NCI-H510A (cell line): Measurements from ENCODE around the gene PKM.
"Not testable (repeated sequence)": the region's sequence is repeated elsewhere in the genome, so short reads cannot be mapped to it uniquely, and the experiment has no call there.

Experiments
- DNase-seq: peaks from one replicate; lab custom pipeline; 2025; lab: John Stamatoyannopoulos, UW

Gene PKM

DNA sequence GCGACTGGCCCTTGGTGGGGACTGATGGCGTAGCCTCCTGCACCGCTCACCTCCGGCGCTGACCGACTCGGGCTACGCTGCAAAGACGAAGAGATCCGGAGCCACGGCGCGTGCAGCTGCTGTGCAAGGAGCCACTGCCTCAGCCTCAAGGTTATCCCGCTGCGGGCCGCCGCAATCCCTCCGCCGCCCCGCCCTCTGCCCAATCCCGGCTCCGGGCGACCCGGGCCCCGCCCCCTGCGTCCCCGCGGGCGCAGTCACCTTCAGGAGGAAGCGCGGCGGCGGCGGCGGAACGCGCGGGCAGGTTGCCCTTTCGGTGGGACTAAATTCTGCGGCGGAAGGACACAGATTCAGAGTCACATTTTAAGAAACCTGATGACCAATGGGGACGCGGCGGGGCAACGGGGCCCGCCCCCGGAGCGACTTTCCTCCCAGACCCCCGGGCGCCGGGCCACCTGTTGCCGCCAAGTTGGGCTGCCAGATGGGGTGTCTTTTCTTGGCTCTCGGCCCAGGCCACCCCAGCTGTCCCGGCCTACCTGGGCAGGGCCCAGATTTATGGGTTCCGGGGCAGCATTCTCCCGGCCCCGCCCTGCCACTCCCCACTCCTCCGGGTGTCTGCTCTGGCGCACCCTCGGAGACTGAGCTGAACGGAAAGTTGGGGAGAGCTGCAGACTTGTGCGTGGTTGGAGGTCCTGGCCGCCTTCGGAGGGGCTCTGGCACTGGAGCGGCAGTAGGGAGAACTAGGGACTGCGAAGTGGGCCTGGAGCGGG is at the start of gene PKM:
Gene PKM, minus strand, starts transcription at position 125 of the 767 bp plus-strand sequence. CDS start 12,093 bp downstream, outside the sequence.
- DNase-seq, result peak; percentile 95

DNA sequence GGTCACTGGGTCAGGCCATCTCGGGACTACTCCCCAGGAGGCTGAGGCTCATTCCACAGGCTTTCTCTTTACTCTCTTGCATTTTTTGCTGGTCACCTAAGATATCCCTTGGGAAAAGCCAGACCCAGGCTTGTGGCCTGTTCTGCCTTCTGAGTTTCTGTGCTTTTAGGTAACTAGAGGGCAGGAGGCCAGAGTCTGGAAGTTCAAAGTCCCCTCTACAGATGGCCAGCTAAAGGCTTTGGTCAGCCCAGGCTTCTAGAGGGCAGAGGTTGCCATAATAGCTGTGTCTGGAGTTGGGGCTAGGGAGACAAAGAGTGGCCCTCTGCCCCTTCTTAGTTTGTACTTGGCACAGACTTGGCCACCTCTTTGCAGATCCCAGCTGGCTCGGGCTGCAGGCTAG is 49.8 kb upstream of the PKM start:
- no peak for DNase-seq

DNA sequence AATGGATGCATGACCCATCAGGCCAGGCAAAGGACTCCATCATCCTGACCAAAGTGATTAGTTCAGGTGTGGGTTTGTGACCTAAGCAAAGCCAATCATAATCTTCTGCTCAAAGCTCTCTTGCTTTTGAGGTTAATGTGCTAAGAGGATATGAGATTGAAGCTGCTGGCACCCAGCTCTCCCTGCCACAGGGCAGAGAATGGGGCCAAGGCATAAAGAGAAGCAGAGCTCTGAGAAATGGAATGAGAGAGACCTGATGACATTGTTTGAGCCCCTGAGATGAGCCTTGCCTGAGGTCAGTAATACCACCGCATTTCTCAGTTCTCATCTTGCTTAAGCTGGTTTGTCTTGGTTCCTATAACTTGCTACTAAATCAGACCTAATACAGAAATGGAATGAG is 47.7 kb upstream of the PKM start:
- DNase-seq, result no peak

DNA sequence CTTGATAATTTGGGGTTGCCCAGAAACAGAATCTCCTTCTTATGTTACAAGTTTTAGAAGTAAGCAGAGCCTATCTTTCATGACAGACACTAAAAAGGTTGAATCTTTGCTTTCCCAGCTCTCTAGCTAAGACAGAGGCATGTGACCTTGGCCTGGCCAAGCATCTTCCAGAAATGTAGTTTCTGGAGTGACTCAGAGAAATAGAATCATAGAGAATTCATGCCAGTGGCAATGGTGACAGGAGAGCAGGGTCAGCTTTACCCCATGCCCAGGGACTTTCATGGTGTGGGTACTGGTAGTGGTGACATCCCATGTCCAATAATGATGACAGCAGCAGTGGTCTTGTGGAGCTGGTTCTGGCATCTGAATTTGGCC is 45.3 kb upstream of the PKM start:
- DNase-seq, result no peak

DNA sequence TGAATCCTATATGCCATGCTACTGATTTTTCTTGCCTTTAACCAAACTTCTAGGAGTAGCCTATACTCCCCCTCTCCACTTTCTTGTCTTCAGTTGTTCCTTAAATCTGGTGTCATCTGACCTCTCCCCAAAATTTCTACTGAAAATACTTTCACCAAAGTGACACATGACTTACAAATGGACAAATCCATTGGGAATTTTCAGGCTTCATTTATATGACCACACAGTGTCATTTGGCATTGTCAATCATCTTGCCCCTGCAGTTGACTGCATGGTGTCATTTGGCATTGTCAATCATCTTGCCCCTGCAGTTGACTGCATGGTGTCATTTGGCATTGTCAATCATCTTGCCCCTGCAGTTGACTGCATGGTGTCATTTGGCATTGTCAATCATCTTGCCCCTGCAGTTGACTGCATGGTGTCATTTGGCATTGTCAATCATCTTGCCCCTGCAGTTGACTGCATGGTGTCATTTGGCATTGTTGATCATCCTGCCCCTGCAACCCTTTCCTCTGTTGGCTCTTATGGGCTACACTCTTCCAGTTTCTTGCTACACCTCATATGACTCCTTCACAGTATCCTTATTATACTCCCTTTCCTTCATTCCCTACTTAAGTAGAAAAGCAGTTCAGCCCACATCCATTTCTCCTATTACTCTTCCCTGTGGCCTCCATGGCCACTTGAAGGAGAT is 44.8 kb upstream of the PKM start:
- DNase-seq, result not testable (repeated sequence)

DNA sequence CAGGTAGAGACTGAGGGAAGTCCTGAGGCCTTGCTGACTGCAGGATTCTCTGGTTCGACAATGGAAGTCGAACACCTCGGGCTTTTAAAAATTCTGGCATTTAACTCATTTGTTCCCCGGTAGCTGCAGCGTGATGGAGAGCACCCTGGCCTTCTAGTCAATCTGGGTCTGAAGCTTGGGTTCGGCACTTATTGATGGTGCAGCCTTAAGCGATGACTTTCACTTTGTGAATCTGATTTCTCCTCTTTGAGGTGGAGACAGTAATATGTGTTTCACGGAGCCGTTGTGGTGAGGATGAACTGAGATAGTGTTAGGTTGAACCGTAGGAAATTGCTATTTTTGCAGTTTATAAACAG is 42.0 kb upstream of the PKM start:
- no peak for DNase-seq

DNA sequence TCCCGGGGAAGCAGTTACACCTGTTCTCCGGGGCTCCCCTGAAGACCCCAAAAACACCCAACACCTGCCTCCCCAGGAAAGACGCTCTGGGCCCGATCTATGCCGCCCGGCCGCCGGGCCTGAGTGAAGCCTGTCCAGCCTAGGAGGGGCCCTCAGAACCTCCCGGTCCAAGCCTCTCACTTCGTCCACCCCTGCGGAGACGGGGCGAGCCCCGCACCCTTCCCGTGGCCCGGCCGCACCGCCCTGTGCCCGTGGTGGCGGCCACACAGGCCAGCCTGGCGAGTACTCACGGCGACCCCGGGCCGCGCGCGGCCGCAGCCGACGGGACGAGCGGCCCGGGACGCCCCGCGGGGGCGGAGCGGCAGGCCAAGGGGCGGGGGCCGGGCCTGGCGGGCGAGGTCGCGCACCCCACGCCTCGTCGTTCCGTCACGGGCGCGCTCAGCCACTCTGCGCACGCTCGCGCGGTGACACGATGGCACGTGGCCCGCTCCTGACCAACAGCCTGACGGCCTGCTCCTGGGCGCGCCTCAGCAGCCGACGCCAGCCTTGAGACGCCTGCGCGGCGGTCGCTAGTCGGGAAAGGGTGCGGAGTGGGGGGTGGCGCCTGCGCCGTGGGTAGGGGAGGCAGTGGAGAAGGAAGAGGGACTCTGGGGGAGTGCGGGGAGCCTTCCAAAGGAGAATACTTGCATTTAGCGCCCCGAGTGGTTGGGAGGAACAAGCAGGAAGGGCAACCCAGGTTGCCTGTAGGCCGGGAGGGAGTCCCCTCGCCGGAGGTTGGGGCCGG is 41.4 kb upstream of the PKM start, which contains the start of gene PARP6:
Gene PARP6, minus strand, starts transcription at position 342 of the 784 bp plus-strand sequence. CDS start 5,077 bp downstream, outside the sequence.
- peak; percentile 89 for DNase-seq

DNA sequence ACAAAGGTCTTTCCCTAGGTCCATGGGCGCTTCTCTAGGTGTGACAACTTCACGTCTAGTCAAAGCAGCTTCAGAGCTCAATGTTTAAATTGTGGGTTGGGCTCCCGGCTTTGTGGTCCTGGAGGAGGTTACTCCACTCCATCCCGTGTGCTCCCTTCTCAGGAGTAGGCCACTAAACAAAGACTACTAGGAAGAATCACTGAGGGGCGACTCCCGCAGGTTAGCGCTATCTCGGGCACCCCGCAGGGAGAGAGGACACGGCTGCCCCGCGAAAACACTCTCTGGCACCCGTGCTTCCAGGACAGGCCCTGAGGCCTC is 40.9 kb upstream of the PKM start:
- DNase-seq, result no peak

DNA sequence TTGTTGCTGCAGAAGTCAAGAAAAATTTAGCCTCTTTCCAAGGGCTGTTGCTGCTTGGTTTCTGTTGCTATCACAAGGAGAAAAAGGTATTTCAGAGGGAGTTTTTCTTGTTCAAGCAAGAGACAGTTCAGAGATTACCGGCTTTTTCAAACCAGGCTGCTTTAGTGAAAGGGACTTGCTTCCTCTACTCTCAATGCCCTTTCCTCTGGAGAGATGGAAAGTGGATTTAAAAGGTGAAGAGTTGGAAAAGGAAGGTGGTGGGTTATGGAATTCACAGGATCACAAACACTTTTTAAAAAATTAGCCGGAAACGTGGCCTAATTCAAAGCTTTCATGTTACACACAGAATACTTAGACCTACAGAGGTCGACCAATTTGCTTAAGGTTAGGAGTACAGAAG is 40.2 kb upstream of the PKM start:
- no peak for DNase-seq

DNA sequence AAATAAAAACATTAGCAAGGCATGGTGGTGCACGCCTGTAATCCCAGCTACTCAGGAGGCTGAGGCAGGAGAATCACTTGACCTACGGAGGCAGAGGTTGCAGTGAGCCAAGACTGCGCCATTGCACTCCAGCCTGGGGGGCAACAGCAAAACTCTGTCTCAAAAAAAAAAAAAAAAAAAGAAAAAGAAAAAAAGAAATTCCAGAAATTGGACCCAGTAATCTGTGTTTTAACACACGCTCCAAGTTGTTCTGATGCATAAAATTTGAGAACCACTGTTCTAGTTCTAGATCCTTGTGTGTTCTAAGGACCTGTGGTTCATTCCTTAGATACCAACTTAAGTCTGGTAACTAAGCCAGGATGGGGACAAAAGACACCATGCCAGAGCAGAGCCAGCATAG is 38.7 kb upstream of the PKM start:
- no peak for DNase-seq

DNA sequence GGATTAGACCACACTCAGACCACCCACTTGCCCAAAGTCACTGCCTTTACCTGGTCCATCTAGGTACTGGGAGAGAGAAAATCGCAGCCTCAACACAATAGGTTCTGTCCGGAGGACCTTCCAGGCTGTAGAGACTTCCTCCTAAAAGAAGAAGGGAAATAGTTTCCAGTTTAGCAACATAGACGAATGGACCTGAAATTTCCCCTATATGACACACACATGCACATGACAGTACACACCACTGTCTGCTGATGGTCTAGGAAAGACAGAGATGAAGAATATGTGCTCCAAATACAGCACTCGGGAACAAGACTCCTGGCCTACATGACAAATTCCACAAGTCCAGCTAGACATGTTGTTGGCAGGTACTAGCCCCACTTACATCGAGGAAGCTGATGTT is 34.0 kb upstream of the PKM start:
- DNase-seq, result no peak

DNA sequence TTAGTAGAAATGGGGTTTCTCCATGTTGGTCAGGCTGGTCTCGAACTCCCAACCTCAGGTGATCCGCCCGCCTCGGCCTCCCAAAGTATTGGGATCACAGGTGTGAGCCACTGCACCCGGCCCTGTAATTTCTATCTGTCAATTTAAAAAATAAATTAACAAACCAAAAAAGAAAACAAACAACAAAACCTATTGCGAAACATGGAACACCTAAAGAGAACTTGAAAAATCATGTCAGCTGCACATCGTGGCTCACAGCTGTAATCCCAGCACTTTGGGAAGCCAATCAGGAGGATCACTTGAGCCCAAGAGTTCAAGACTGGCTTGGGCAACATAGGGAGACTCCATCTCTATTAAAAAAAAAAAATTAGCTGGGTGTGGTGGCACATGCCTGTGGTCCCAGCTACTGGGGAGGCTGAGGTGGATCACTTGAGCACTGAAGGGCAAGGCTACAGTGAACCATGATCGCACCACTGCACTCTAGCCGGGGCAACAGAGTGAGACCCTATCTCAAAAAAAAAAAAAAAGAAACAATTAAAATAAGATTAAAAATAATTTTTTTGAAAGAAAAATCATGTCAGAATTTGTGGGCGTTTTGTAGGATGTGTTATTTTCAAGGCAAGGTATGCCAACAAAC is 21.8 kb upstream of the PKM start:
- no peak for DNase-seq

DNA sequence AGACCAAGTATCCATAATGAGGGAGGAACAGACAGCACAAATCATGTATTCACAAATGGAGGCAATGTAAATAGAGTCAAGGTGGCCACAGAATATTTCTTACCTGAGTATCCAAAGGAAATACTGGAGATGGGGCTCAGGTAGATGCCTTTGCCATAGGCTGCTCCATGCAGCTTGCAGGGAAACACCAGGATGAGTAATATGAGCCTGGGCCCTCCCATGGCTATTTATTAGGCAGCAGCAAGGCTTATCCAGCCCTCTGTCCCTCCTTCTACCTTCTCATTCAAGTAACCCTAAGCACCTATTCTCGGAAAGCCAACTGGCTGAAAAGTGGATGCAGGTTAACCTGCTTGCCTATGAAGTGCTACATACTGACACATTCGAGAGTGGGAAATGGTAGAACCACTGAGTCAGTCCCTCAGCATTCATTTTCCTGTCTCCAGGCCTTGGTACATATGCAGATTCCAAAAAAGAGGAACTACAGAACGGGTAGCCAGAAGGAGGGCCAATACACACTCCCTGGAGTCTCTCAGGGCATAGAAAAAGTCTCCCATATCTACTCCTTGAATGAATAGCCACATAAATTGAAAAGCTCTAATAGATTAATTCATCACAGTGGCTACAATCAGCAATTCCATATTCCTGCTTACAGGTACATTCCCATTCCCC is 18.3 kb upstream of the PKM start:
- no peak for DNase-seq

DNA sequence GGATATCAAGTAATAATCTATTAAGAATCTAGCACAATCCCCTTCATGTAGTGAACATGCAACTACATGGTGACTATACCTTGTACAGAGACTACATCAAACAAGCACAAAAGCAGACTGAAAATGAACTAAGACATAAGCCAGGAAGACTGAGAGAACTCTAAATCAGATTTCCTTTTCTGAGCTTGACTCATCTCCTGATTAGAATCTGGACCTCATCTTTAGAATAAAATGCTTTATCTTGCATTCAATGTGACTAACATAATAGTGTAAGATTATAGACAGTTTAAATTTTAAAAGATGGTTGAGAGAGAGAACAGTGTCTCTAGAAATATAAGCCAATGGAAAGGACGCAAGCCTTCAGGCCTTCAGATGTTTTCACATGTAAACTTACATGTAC is 17.5 kb upstream of the PKM start:
- no peak for DNase-seq

DNA sequence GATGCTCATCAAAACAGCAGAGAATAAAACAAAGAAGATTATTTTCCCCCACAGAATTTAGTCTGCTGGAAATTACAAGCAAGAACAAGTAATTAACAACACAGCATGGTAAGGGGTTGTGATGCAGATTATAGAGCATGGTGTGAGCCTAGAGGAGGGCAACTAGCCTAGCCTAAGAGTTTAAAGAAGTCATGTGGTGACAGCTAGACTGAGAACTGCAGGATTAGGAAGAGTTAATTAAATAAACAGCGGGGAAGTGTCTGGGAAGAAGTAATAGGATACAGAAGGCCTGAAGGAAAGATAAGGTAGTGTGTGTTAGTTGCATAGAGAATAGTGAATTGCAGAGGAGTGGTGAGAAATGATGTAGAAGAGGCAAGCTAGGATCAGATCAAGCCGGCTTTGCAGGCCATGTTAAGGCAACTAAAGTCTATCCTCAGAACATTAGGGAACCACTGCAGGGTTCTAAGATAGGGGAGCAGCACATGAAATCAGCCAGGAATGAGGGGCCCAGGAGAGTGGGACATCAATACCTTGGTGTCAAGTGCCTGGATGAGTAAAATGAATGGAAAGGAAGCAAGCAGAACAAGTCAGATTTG is 11.9 kb upstream of the PKM start:
- no peak for DNase-seq

DNA sequence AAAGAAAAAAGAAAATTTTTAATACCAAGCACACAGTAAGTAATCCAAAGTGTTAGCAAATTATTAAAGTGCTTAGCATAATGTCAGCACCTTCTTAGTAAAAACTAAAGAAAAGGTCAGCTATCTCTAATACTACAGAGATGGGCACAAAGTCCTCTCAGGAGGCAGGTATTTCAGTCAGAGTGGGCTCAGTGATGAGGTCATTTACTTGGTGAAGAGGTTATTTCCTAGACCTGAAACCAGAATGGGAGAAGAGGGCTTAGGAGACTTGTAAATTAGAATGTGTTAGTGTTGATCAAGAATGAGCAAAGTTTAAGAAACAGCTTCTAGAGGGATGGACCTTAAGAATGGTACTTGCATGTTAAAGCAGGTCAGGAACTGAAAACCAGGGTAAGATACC is 8.7 kb upstream of the PKM start:
- DNase-seq, result no peak

DNA sequence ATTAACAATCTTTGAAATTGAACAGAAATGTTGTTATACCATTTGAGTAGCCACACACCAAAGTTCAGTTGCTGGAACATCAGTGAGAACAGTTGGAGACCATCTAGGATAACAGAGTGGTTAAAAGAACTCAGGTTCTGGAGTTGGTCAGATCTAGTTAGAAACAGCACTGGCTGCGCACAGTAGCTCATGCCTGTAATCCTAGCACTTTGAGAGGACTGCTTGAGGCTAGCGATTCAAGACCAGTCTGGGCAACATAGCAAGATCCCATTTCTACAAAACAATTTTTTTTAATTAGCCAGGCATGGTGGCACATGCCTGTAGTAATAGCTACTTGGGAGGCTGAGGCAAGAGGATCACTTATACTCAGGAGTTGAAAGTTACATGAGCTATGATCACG is 7.6 kb upstream of the PKM start:
- no peak for DNase-seq

DNA sequence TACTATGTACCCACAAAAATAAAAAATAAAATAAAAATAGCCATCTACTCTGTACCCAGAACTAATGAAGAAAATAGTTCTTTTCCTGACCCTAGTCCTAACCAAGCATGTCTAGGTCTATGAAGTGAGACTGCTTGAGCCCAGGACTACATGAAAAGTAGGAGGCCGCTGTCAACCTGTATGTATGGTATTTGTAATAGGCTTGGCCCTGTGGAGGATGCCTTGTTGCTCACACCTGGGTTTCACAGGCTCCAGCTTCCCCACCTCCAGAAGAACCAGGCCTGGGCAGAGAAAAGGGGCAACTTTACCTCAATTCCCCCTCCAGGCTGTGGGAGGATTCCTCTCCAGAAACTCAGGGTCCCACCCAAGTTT is 6.8 kb upstream of the PKM start:
- no peak for DNase-seq

DNA sequence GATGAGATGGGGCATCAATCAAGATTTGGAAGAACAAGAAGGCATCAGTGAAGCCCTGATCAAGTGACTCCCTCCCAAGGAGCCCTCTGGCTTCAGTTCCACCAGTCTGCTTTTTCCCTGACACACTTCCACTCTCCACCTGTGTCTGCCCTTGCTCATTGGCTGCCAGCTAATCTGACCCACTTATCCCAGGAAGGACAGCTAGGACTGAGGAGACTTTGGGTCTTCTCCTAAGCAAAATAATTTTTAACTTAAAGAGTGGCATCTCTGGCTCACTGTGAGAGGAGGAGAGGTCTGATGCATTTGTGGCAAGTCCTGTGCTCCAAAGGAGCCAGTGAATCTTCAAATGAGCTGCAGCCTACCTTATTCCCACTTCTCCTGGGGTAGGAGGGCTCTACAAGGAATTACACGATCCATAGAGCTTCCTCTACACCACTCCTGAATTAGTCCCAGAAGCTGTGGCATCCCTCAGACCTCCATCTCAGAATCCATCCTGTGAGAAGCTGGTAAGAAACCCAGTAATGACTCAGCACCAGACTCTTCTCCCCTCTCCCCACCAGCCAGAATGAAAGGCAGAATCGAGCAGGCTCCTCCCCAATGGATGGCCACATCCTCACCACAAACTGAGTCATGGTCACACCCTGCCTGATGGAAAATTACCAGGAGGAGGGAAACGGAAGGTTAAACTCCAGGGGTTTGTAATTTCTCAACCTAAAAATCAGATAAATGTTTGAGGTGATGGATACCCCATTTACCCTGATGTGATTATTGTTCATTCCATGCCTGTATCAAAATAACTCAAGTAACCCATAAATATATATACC is 6.3 kb upstream of the PKM start:
- no peak for DNase-seq

DNA sequence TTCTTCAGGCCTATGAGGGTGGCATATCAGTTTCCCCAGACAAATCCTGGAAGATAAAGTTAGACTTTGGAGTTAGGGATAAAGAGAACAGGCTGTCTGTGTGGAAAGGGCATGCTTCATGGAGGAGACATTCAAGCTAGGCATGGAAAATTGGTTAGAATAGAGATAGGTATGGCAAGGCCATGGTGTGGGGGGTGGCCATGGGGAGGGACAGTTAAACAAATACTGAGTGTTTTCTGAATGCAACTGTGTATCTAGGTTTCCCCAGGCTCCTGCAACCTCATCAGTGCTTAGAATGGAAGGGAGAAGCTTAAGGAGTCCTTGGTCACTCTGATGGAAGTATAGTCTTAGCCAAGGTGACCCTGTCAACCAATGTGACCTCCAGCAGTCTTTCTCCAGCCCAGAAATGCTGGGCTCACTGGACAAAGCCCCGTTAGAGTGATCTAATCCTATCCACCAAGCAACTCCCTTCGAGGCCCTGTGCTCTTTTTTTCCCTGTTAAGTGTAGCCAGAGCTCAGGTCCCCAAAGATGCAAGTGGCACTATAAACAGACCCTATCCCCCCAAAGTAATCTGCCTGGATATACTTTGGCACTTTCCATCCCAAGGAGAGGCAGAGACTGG is 5.5 kb upstream of the PKM start:
- DNase-seq, result no peak
